MM.1S (cell line): ENCODE data around the gene PIGS.

ENCODE experiments used
- DNase-seq: peaks from one replicate; pipeline ENCODE4 v3.0.0-alpha.2; 2015
- H2AFZ ChIP-seq: fragments of 300-600 bp; sonication (generic); 2 replicates; pipeline ENCODE4 v1.6.0; 2016; ENCODE audit warnings: antibody characterized with exemption, low read length
- H3F3A ChIP-seq: fragments of 300-600 bp; sonication (generic); 2 replicates; pipeline ENCODE4 v1.6.1; 2016; ENCODE audit warnings: mild to moderate bottlenecking, antibody characterized with exemption, low read length, moderate library complexity, mixed read lengths; ENCODE audit not compliant: insufficient read depth
- H3K27ac ChIP-seq: fragments of 300-600 bp; sonication (generic); 2 replicates; pipeline ENCODE4 v1.5.1; 2016; ENCODE audit warnings: mild to moderate bottlenecking, low read length
- H3K27me3 ChIP-seq: fragments of 300-600 bp; sonication (generic); replicated peaks from 2 replicates; pipeline ENCODE4 v1.6.0; 2016; ENCODE audit warnings: low read length; ENCODE audit not compliant: insufficient read depth
- H3K36me3 ChIP-seq: fragments of 300-600 bp; sonication (generic); replicated peaks from 2 replicates; pipeline ENCODE4 v1.6.1; 2016; ENCODE audit warnings: mild to moderate bottlenecking, low read length, mixed read lengths; ENCODE audit not compliant: insufficient read depth
- H3K4me1 ChIP-seq: fragments of 300-600 bp; sonication (generic); 2 replicates; pipeline ENCODE4 v1.6.1; 2016; ENCODE audit warnings: low read length, mixed read lengths
- H3K4me2 ChIP-seq: fragments of 300-600 bp; sonication (generic); 2 replicates; pipeline ENCODE4 v1.6.0; 2016; ENCODE audit warnings: low read depth, low read length
- H3K4me3 ChIP-seq: fragments of 300-600 bp; sonication (generic); 2 replicates; pipeline ENCODE4 v1.5.1; 2016; ENCODE audit warnings: low read length, mixed read lengths
- H3K79me2 ChIP-seq: fragments of 300-600 bp; sonication (generic); 2 replicates; pipeline ENCODE4 v1.6.1; 2016; ENCODE audit warnings: mixed run types, low read length, mixed read lengths
- H3K9ac ChIP-seq: fragments of 300-600 bp; sonication (generic); 2 replicates; pipeline ENCODE4 v1.6.1; 2016; ENCODE audit warnings: low read length, mixed read lengths
- H3K9me2 ChIP-seq: fragments of 300-600 bp; sonication (generic); replicated peaks from 2 replicates; pipeline ENCODE4 v1.6.1; 2016; ENCODE audit warnings: mild to moderate bottlenecking, low read length, mixed read lengths; ENCODE audit not compliant: insufficient read depth
- H3K9me3 ChIP-seq: fragments of 300-600 bp; sonication (generic); replicated peaks from 2 replicates; pipeline ENCODE4 v1.6.1; 2016; ENCODE audit warnings: mild to moderate bottlenecking, low read length, mixed read lengths; ENCODE audit not compliant: insufficient read depth
- H4K20me1 ChIP-seq: fragments of 300-600 bp; sonication (generic); 2 replicates; pipeline ENCODE4 v1.6.1; 2016; ENCODE audit warnings: mild to moderate bottlenecking, low read length, moderate library complexity, mixed read lengths; ENCODE audit not compliant: insufficient read depth
- EZH2 ChIP-seq: fragments of 300-600 bp; sonication (generic); optimal IDR thresholded peaks from 2 replicates; pipeline ENCODE3; 2017; ENCODE audit warnings: low read depth, mild to moderate bottlenecking, antibody characterized with exemption, low read length, mixed read lengths
- EZH2phosphoT487 ChIP-seq: fragments of 300-600 bp; sonication (generic); IDR thresholded peaks from 2 replicates; pipeline ENCODE4 v1.6.1; 2018; ENCODE audit warnings: antibody characterized with exemption, low read length
- TF ChIP-seq, protein P1 (sequence below): fragments of 300-600 bp; sonication (generic); IDR thresholded peaks from 2 replicates; pipeline ENCODE4 v1.5.1; 2016; ENCODE audit warnings: antibody characterized with exemption, low read length, mixed read lengths

Gene PIGS

DNA sequence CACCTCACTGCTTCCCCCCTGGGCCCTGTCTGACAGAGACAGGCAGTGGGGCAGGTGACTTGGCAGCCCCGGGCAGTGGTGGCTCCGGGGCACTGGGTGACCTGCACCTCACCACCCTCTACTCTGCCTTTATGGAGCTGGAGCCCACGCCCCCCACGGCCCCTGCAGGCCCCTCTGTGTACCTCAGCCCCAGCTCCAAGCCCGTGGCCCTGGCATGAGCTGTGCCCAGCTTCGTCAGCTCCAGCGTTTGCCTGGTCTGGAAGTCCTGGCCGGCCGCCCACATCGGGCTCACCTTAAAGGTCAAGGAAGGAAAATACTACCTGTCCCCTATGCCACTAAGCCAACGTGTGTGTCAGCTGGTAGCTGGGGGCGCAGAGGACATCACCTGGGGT lies 34.1 kb downstream of the PIGS start:
- Histone ChIP-seq H4K20me1 (0 out of 2 replicates have a peak, but pooled peaks cover 2% of the 10 kb centered on the region), H3K9ac (no peak overlapping the region)
- TF ChIP-seq, protein P1, sequence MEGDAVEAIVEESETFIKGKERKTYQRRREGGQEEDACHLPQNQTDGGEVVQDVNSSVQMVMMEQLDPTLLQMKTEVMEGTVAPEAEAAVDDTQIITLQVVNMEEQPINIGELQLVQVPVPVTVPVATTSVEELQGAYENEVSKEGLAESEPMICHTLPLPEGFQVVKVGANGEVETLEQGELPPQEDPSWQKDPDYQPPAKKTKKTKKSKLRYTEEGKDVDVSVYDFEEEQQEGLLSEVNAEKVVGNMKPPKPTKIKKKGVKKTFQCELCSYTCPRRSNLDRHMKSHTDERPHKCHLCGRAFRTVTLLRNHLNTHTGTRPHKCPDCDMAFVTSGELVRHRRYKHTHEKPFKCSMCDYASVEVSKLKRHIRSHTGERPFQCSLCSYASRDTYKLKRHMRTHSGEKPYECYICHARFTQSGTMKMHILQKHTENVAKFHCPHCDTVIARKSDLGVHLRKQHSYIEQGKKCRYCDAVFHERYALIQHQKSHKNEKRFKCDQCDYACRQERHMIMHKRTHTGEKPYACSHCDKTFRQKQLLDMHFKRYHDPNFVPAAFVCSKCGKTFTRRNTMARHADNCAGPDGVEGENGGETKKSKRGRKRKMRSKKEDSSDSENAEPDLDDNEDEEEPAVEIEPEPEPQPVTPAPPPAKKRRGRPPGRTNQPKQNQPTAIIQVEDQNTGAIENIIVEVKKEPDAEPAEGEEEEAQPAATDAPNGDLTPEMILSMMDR: no peak

DNA sequence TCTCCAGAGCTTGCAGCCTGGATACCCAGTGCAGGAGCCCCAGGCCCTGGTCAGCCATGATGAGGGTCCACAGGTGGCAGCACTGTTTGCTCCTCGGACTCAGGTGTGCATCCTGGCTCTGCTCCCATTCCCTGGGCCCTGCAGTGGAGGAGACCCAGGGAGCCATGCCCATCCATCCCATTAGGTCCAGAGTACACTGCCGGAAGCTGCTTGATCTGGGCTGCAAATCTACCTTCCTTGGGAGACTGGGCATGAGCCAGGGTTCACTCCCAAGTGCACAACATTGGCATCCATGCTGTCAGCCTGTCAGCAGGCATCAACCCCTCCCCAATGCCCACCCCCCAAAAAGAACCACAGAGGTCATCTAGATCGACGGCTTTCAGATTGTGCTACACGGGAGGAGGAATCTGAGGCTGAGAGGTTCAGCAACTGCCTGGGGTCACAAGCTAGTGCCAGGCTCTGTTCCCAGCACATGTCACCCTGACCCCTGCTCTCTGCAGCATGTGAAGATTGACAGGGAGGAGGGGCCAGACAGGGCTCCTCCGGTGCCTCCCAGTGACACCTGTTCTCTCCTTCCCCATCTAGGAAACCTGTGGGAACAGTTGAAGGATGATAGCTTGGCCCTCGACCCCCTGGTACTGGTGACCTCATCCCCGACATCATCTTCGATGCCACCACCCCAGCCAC lies 34.6 kb downstream of the PIGS start:
- no peak for TF ChIP-seq EZH2phosphoT487
- Histone ChIP-seq H3K9me2 (no peaks in the 10 kb centered on the region), H3K9ac (no peak overlapping the region)

More for the DNA sequence above, 34.1 kb downstream of the PIGS start:
- Histone ChIP-seq H2AFZ (no peak overlapping the region), H3F3A (0 out of 2 replicates have a peak, but pooled peaks cover 7% of the 10 kb centered on the region), H3K9me3 (no peaks in the 10 kb centered on the region), H3K4me3 (no peak overlapping the region), H3K4me1 (peaks cover 21% of the 10 kb centered on the region), H3K79me2 (no peaks in the 10 kb centered on the region), H3K27me3 (peaks cover 89% of the 10 kb centered on the region), H3K27ac (no peak overlapping the region), H3K4me2 (no peak overlapping the region), H3K9me2 (no peaks in the 10 kb centered on the region), H3K36me3 (no peaks in the 10 kb centered on the region)
- no peak for DNase-seq

DNA sequence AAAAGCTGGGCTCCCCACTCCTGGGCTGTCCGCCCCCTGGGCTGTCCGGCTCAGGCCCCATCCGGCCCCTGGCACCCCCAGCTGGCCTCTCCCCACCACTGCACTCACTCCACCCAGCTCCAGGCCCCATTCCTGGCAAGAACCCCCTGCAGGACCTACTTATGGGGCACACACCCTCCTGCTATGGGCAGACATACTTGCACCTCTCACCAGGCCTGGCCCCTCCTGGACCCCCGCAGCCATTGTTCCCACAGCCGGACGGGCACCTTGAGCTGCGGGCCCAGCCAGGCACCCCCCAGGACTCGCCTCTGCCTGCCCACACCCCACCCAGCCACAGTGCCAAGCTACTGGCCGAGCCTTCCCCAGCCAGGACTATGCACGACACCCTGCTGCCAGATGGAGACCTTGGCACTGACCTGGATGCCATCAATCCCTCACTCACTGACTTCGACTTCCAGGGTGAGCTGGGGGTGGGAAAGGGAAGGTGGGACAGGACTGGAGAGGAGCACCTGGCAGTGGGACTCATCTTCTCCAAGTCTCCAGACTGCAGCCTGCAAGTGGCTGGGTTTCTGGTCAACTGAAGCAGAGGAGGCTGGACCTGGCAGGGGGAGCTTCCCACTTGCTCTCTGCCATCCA lies 36.5 kb downstream of the PIGS start:
- H4K20me1 ChIP-seq: 0 out of 2 replicates have a peak, but pooled peaks cover 2% of the 10 kb centered on the region
- no peak overlapping the region for H3K4me3 ChIP-seq
- peaks cover 21% of the 10 kb centered on the region for H3K4me1 ChIP-seq
- H3K9me2 ChIP-seq: no peaks in the 10 kb centered on the region
- H2AFZ ChIP-seq: no peak overlapping the region
- H3K36me3 ChIP-seq: no peaks in the 10 kb centered on the region
- H3K9me3 ChIP-seq: no peaks in the 10 kb centered on the region
- peaks cover 97% of the 10 kb centered on the region for H3K27me3 ChIP-seq
- no peak overlapping the region for H3K27ac ChIP-seq
- no peak overlapping the region for H3K9ac ChIP-seq
- H3K4me2 ChIP-seq: no peak overlapping the region
- no peak for DNase-seq
- H3F3A ChIP-seq: 0 out of 2 replicates have a peak, but pooled peaks cover 7% of the 10 kb centered on the region
- TF ChIP-seq EZH2 (no peak), EZH2phosphoT487 (no peak)
- TF ChIP-seq, protein P1: no peak
- H3K79me2 ChIP-seq: no peaks in the 10 kb centered on the region

More for the DNA sequence above, 34.6 kb downstream of the PIGS start:
- Histone ChIP-seq H3K9me3 (no peaks in the 10 kb centered on the region), H3F3A (0 out of 2 replicates have a peak, but pooled peaks cover 7% of the 10 kb centered on the region), H3K27ac (no peak overlapping the region), H3K79me2 (no peaks in the 10 kb centered on the region), H3K4me1 (peaks cover 21% of the 10 kb centered on the region), H2AFZ (no peak overlapping the region), H3K27me3 (peaks cover 93% of the 10 kb centered on the region), H3K4me2 (no peak overlapping the region), H3K4me3 (no peak overlapping the region), H4K20me1 (0 out of 2 replicates have a peak, but pooled peaks cover 2% of the 10 kb centered on the region), H3K36me3 (no peaks in the 10 kb centered on the region)
- DNase-seq: no peak
